HepG2 (cell line): Measurements from ENCODE around the gene SYT13. TPM values are rescaled to one million over a fixed set of nuclear protein-coding genes. Genes with fewer than 3 reads are reported as not detected.

ENCODE experiments used
- ATAC-seq: fragments of 200-7000 bp; cut with Tn5 transposase; 3 replicates; pipeline ENCODE4 v1.9.1; 2020; ENCODE audit warnings: mild to moderate bottlenecking, moderate library complexity
- BruUV-seq: library from RNA; stranded (reverse); fragments of 400-500 nt; replicated peaks from 2 replicates; lab custom pipeline; 2021; lab: Mats Ljungman, UMichigan
- CTCF ChIA-PET: fragments of 300-600 bp; formaldehyde crosslinking; extraction: SDS; loops from one replicate; lab custom pipeline; 2021; ENCODE audit warnings: low total read pairs, inconsistent platforms, low intra/inter-chr PET ratio; lab: Yijun Ruan, JAX
- POLR2A ChIA-PET: fragments of 350-600 bp; sonication (Branson Sonifier 250); formaldehyde crosslinking; loops from one replicate; lab custom pipeline; 2020; ENCODE audit warnings: antibody characterized with exemption, inconsistent platforms; lab: Yijun Ruan, JAX
- DNase-seq: peaks from one replicate; pipeline ENCODE4 v3.0.0-alpha.2; 2015; ENCODE audit warnings: low spot score
- FAIRE-seq: peaks from 3 replicates; lab custom pipeline; 2011; peaks lifted over from hg19 to GRCh38; lab: Jason Lieb, UNC
- H2AFZ ChIP-seq: one replicate; pipeline ENCODE4 v1.6.1; 2011; ENCODE audit warnings: low read length, inconsistent platforms
- H3K27ac ChIP-seq: fragments of 300-600 bp; 3 replicates; pipeline ENCODE4 v1.8.0; 2011; ENCODE audit warnings: mixed run types, mild to moderate bottlenecking, mixed read lengths, low read length, inconsistent platforms; ENCODE audit not compliant: insufficient read depth; ENCODE audit errors: extremely low read length
- H3K27me3 ChIP-seq, 2 experiments: fragments of 200-600 bp in 1 of 2; 2 replicates in 1 of 2; 3 replicates in 1 of 2; pipeline versions ENCODE4 v1.6.0 to v1.8.0; 2011; ENCODE audit warnings: low read length in 2 of 2, mild to moderate bottlenecking in 2 of 2, moderate library complexity in 2 of 2, inconsistent platforms in 1 of 2; ENCODE audit not compliant: insufficient read depth in 2 of 2, control insufficient read depth in 1 of 2
- H3K36me3 ChIP-seq, 2 experiments: fragments of 200-600 bp in 1 of 2; replicated peaks in 1 of 2; 2 replicates in 1 of 2; 3 replicates in 1 of 2; pipeline versions ENCODE4 v1.5.1 to v1.8.0; 2011; ENCODE audit warnings: low read length in 2 of 2, inconsistent platforms in 1 of 2; ENCODE audit not compliant: insufficient read depth in 2 of 2, control insufficient read depth in 1 of 2
- H3K4me1 ChIP-seq: 2 replicates; pipeline ENCODE4 v1.5.1; 2012; ENCODE audit warnings: low read length, inconsistent platforms; ENCODE audit not compliant: insufficient read depth
- H3K4me2 ChIP-seq: 2 replicates; pipeline ENCODE4 v1.6.0; 2011; ENCODE audit warnings: low read depth, low read length, inconsistent platforms
- H3K4me3 ChIP-seq, 3 experiments: fragments of 200-600 bp in 1 of 3; sonication (generic), shearing (Covaris generic) in 1 of 3; replicated peaks in 1 of 3; 2 replicates each; pipeline ENCODE4 v1.5.1; 2011 to 2016; ENCODE audit warnings: low read length in 3 of 3, inconsistent platforms in 2 of 3, low read depth in 2 of 3, mild to moderate bottlenecking in 2 of 3, control low read depth in 1 of 3, mixed read lengths in 1 of 3; ENCODE audit not compliant: insufficient read depth in 1 of 3
- H3K79me2 ChIP-seq: one replicate; pipeline ENCODE4 v1.6.1; 2011; ENCODE audit warnings: low read length, inconsistent platforms; ENCODE audit not compliant: insufficient read depth
- H3K9ac ChIP-seq: 2 replicates; pipeline ENCODE4 v1.6.0; 2011; ENCODE audit warnings: mild to moderate bottlenecking, low read depth, low read length, inconsistent platforms; ENCODE audit not compliant: insufficient read depth
- H3K9me3 ChIP-seq: 2 replicates; pipeline ENCODE4 v1.5.1; 2012; ENCODE audit warnings: mild to moderate bottlenecking, low read length
- H4K20me1 ChIP-seq: 2 replicates; pipeline ENCODE4 v1.6.0; 2011; ENCODE audit warnings: inconsistent platforms, mild to moderate bottlenecking, low read length, moderate library complexity; ENCODE audit not compliant: insufficient read depth
- CBX1 ChIP-seq: IDR thresholded peaks from one replicate; pipeline ENCODE4 v1.6.1; 2016; ENCODE audit warnings: antibody characterized with exemption, low read depth
- CHCHD3 ChIP-seq: sonication (generic); formaldehyde crosslinking; IDR thresholded peaks from 2 replicates; pipeline ENCODE4 v1.8.0; 2022; ENCODE audit warnings: mild to moderate bottlenecking, missing genetic modification reagents, moderate library complexity
- FOSL1 ChIP-seq: sonication (generic); formaldehyde crosslinking; IDR thresholded peaks from 2 replicates; pipeline ENCODE4 v1.9.0; 2021; ENCODE audit warnings: missing genetic modification reagents, borderline replicate concordance
- JUNB ChIP-seq: sonication (generic); formaldehyde crosslinking; IDR thresholded peaks from 2 replicates; pipeline ENCODE4 v1.8.0; 2022; ENCODE audit warnings: missing genetic modification reagents, mild to moderate bottlenecking, borderline replicate concordance
- MIER3 ChIP-seq: IDR thresholded peaks from 2 replicates; pipeline ENCODE4 v1.6.1; 2016; ENCODE audit warnings: missing compliant biosample characterization, borderline replicate concordance
- MIXL1 ChIP-seq: IDR thresholded peaks from 2 replicates; pipeline ENCODE4 v1.6.1; 2016
- NR2F6 ChIP-seq, 2 experiments: IDR thresholded peaks; 2 replicates each; pipeline ENCODE4 v1.6.1; 2016; ENCODE audit warnings: antibody characterized with exemption in 1 of 2, mild to moderate bottlenecking in 1 of 2
- RXRB ChIP-seq: IDR thresholded peaks from 2 replicates; pipeline ENCODE4 v1.6.1; 2016; ENCODE audit warnings: borderline replicate concordance, missing genetic modification reagents, missing compliant biosample characterization
- SALL2 ChIP-seq: sonication (generic); formaldehyde crosslinking; IDR thresholded peaks from 2 replicates; pipeline ENCODE4 v1.8.1; 2023; ENCODE audit warnings: mild to moderate bottlenecking, missing genetic modification reagents, inconsistent platforms
- SOX5 ChIP-seq: IDR thresholded peaks from 2 replicates; pipeline ENCODE4 v1.6.1; 2016; ENCODE audit warnings: borderline replicate concordance
- YEATS2 ChIP-seq: sonication (generic); formaldehyde crosslinking; IDR thresholded peaks from 2 replicates; pipeline ENCODE4 v1.4.0; 2020; ENCODE audit warnings: missing genetic modification reagents, borderline replicate concordance
- YEATS4 ChIP-seq: sonication (generic); formaldehyde crosslinking; IDR thresholded peaks from 2 replicates; pipeline ENCODE4 v1.4.0; 2020; ENCODE audit warnings: missing genetic modification reagents, borderline replicate concordance
- ZFP37 ChIP-seq: sonication (generic); formaldehyde crosslinking; IDR thresholded peaks from 2 replicates; pipeline ENCODE4 v1.4.0; 2020; ENCODE audit warnings: missing genetic modification reagents, borderline replicate concordance
- ZFP62 ChIP-seq: sonication (generic); formaldehyde crosslinking; IDR thresholded peaks from 2 replicates; pipeline ENCODE4 v1.4.0; 2020; ENCODE audit warnings: missing genetic modification reagents
- ZNF652 ChIP-seq: IDR thresholded peaks from 2 replicates; pipeline ENCODE4 v1.6.1; 2016; ENCODE audit warnings: low read depth, borderline replicate concordance
- ZNF703 ChIP-seq: sonication (generic); formaldehyde crosslinking; IDR thresholded peaks from 2 replicates; pipeline ENCODE4 v1.5.1; 2020; ENCODE audit warnings: missing genetic modification reagents, mild to moderate bottlenecking, moderate library complexity, borderline replicate concordance
- WGBS: methylation state at CpG from one replicate; pipeline ENCODE4 v1.1.6; 2017; ENCODE audit warnings: low lambda C conversion rate; 5-methylcytosine and 5-hydroxymethylcytosine counted together
- in situ Hi-C: cut with HindIII; loops from 2 replicates; pipeline ENCODE4 v1.10.0; 2017; ENCODE audit warnings: low pct_unique_long_range_greater_than_20kb; ENCODE audit not compliant: extremely low pct_ligation_motif_present
- intact Hi-C: fragments of 100-400 bp; cut with micrococcal nuclease; formaldehyde crosslinking; loops from one replicate; pipeline ENCODE4 v1.10.0; 2022; ENCODE audit not compliant: unreplicated experiment
- polyA plus RNA-seq, 8 experiments: library from polyadenylated mRNA; depleted of rRNA in 3 of 8; stranded (reverse) in 7 of 8; unstranded in 1 of 8; fragments of >200 nt; fragmentation: Illumina TruSeq in 4 of 8; extraction: Trizol in 4 of 8; gene quantifications; 2 replicates each; pipeline versions ENCODE4 v1.2.1 to v1.2.3, GENCODE V29; 2011 to 2016; ENCODE audit warnings: low read depth in 4 of 8, missing spikeins in 1 of 8, mixed read lengths in 1 of 8; ENCODE audit not compliant: insufficient read depth in 1 of 8
- total RNA-seq, 5 experiments: library from RNA; depleted of rRNA; stranded (reverse); fragments of >200 nt; fragmentation: Illumina TruSeq; extraction: Trizol; gene quantifications; 2 replicates each; pipeline ENCODE4 v1.2.3, GENCODE V29; 2016; ENCODE audit warnings: low read depth in 1 of 5
- TF ChIP-seq, protein P1 (sequence below): IDR thresholded peaks from 2 replicates; pipeline ENCODE4 v1.4.0; 2020; ENCODE audit warnings: mild to moderate bottlenecking, missing genetic modification reagents

Gene SYT13
- total and polyA plus RNA-seq, 2 of the 13 experiments (the other 11 are each of a cell fraction or from before 2014, with no cell fraction given), result 0.02 to 0.13 TPM

DNA sequence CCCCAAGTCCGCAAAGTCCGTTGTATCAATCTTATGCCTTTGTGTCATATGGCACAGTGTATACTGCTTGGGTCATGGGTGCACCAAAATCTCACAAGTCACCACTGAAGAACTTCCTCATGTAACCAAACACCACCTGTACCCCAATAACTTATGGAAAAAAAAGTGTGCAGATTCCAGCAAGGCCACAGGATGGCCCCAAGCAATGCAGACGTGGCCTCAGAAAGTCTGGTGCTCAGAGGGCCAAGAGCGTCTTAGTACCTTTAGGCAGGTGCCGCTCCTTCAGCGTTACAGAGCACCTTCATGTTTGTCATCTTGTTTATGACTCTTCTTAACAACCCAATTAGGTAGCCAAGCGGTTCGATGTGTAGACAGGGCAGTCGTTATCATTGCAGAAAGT, 74.4 kb downstream of the SYT13 start:
- Histone ChIP-seq H3K27ac (no peak overlapping the region), H3K4me1 (no peaks in the 10 kb centered on the region), H3K79me2 (no peaks in the 10 kb centered on the region), H3K27me3 (no peaks in the 10 kb centered on the region)
- FAIRE-seq, result no peak
- TF ChIP-seq NR2F6 (IDR thresholded peaks at IDR 0.05) (no peak), NR2F6 (CRISPR knock-in tag; IDR thresholded peaks at IDR 0.05) (no peak), ZNF703 (CRISPR knock-in tag) (no peak), MIXL1 (CRISPR knock-in tag) (no peak)
- TF ChIP-seq, all 625 proteins: peak for 0
- H3K9me3 ChIP-seq, result no peaks in the 10 kb centered on the region
- no peak overlapping the region for H2AFZ ChIP-seq
- H3K4me2 ChIP-seq, result no peak overlapping the region
- no peak for ATAC-seq
- POLR2A ChIA-PET, result no interaction called here
- in situ Hi-C loops (no loop called here), intact Hi-C loops (no loop called here)
- H3K9ac ChIP-seq, result no peak overlapping the region
- no peak overlapping the region for H3K4me3 ChIP-seq
- no TSS peak for BruUV-seq
- WGBS, result 98% methylated on average over 6 of the region's 9 CpGs
- peaks cover 1 to 7% of the 10 kb centered on the region in 2 experiments; a peak in 4 of 5 replicates for H3K36me3 ChIP-seq
- H4K20me1 ChIP-seq, result no peaks in the 10 kb centered on the region
- DNase-seq, result no peak
- CTCF ChIA-PET, result no interaction called here

DNA sequence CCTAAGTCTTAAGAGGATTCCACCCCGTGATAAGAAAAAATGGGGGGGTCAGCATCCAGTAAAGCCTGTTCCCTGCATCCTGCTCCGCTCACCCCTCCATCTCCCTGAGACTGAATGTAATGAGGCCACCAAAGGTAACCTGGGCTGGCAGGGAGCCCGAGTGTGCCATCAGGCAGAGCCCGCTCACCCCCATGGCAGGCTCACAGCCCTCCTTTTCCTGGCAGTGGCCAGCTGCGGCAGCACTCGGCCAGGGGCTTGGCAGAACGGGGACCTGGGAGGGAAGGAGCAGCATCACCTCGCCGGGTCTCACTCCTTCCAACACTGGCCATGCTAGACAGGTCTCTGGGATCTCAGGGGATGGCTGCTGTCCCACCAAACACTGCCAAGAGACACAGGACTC, 75.3 kb downstream of the SYT13 start:
- H3K4me1 ChIP-seq, result no peaks in the 10 kb centered on the region
- no peaks in the 10 kb centered on the region for H4K20me1 ChIP-seq
- no peak for DNase-seq
- POLR2A ChIA-PET, result no interaction called here
- H3K9ac ChIP-seq, result no peak overlapping the region
- no peak overlapping the region for H2AFZ ChIP-seq
- H3K36me3 ChIP-seq, result peaks cover 1 to 12% of the 10 kb centered on the region in 2 experiments; a peak in 4 of 5 replicates
- no peak overlapping the region for H3K4me2 ChIP-seq
- CTCF ChIA-PET, result no interaction called here
- in situ Hi-C loops, result no loop called here
- no peak overlapping the region for H3K27ac ChIP-seq
- no TSS peak for BruUV-seq
- H3K4me3 ChIP-seq, result no peak overlapping the region
- intact Hi-C loops, result no loop called here
- FAIRE-seq, result no peak
- no peaks in the 10 kb centered on the region for H3K27me3 ChIP-seq
- 86% methylated on average over 7 of the region's 9 CpGs for WGBS
- H3K9me3 ChIP-seq, result no peaks in the 10 kb centered on the region
- H3K79me2 ChIP-seq, result no peaks in the 10 kb centered on the region
- ATAC-seq, result no peak
- TF ChIP-seq MIER3 (CRISPR knock-in tag) (no peak), JUNB (CRISPR knock-in tag) (no peak), SALL2 (CRISPR knock-in tag) (no peak), ZFP62 (CRISPR knock-in tag) (no peak), RXRB (no peak), ZNF652 (no peak), ZFP37 (CRISPR knock-in tag) (no peak), YEATS2 (CRISPR knock-in tag) (no peak), YEATS4 (no peak), SOX5 (CRISPR knock-in tag) (no peak), CHCHD3 (CRISPR knock-in tag) (no peak), FOSL1 (CRISPR knock-in tag) (no peak), MIXL1 (CRISPR knock-in tag) (no peak), CBX1 (no peak)
- TF ChIP-seq, protein P1, sequence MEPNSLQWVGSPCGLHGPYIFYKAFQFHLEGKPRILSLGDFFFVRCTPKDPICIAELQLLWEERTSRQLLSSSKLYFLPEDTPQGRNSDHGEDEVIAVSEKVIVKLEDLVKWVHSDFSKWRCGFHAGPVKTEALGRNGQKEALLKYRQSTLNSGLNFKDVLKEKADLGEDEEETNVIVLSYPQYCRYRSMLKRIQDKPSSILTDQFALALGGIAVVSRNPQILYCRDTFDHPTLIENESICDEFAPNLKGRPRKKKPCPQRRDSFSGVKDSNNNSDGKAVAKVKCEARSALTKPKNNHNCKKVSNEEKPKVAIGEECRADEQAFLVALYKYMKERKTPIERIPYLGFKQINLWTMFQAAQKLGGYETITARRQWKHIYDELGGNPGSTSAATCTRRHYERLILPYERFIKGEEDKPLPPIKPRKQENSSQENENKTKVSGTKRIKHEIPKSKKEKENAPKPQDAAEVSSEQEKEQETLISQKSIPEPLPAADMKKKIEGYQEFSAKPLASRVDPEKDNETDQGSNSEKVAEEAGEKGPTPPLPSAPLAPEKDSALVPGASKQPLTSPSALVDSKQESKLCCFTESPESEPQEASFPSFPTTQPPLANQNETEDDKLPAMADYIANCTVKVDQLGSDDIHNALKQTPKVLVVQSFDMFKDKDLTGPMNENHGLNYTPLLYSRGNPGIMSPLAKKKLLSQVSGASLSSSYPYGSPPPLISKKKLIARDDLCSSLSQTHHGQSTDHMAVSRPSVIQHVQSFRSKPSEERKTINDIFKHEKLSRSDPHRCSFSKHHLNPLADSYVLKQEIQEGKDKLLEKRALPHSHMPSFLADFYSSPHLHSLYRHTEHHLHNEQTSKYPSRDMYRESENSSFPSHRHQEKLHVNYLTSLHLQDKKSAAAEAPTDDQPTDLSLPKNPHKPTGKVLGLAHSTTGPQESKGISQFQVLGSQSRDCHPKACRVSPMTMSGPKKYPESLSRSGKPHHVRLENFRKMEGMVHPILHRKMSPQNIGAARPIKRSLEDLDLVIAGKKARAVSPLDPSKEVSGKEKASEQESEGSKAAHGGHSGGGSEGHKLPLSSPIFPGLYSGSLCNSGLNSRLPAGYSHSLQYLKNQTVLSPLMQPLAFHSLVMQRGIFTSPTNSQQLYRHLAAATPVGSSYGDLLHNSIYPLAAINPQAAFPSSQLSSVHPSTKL, result no peak
